Spinal cord (tissue), 10 donors: ENCODE results near the gene MED10. TPM values are rescaled to one million over a fixed set of nuclear protein-coding genes. Genes with fewer than 3 reads are reported as not detected.

ENCODE experiments used
- DNase-seq, 6 donors: peaks; one replicate each; pipeline versions ENCODE4 v3.0.0 to v3.0.0-alpha.2; 2013 to 2015; ENCODE audit warnings: low spot score in 6 of 6, low read depth in 4 of 6
- H3K27ac ChIP-seq: one replicate; pipeline ENCODE4 v1.5.1; 2013; ENCODE audit warnings: low read depth, low read length, control low read depth
- H3K27me3 ChIP-seq: one replicate; pipeline ENCODE4 v1.6.1; 2013; ENCODE audit warnings: low read length; ENCODE audit not compliant: control insufficient read depth, insufficient read depth
- H3K36me3 ChIP-seq: one replicate; pipeline ENCODE4 v1.6.1; 2013; ENCODE audit warnings: low read length; ENCODE audit not compliant: control insufficient read depth, insufficient read depth
- H3K4me1 ChIP-seq: one replicate; pipeline ENCODE4 v1.6.1; 2013; ENCODE audit warnings: low read length; ENCODE audit not compliant: control insufficient read depth, insufficient read depth
- H3K4me3 ChIP-seq: one replicate; pipeline ENCODE4 v1.5.1; 2013; ENCODE audit warnings: low read depth, low read length, control low read depth
- H3K9me3 ChIP-seq: one replicate; pipeline ENCODE4 v1.6.1; 2013; ENCODE audit warnings: low read length; ENCODE audit not compliant: control insufficient read depth, insufficient read depth
- WGBS: methylation state at CpG from one replicate; pipeline ENCODE4 v1.1.5; 2013; ENCODE audit warnings: missing lambda C conversion rate; ENCODE audit not compliant: insufficient coverage; 5-methylcytosine and 5-hydroxymethylcytosine counted together
- long read RNA-seq, 4 donors: transcript quantifications; one replicate each; lab custom pipeline, GENCODE V29; 2026
- polyA plus RNA-seq, 2 donors: library from polyadenylated mRNA; unstranded; fragments of 120-200 nt; gene quantifications; one replicate each; pipeline ENCODE4 v1.2.1, GENCODE V29; 2013; ENCODE audit not compliant: insufficient read length in 2 of 2
- total RNA-seq, 2 donors: library from RNA; depleted of rRNA in 1 of 2; stranded (reverse); fragments of 120-200 nt in 1 of 2; fragments of >200 nt in 1 of 2; gene quantifications; one replicate each; pipeline versions ENCODE4 v1.2.3 to v1.2.4, GENCODE V29; 2013 to 2014
- donor health status: healthy.

The MED10 gene, protein sequence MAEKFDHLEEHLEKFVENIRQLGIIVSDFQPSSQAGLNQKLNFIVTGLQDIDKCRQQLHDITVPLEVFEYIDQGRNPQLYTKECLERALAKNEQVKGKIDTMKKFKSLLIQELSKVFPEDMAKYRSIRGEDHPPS
- total RNA-seq (10 to 100 TPM; 10.8 to 17.5 TPM), polyA plus RNA-seq (10 to 100 TPM; 54.5 to 58.8 TPM)
- long read RNA-seq, donor 1, transcript MED10-203 (2 exons, 648 nt), result minor isoform, 8 of 76 reads
- long read RNA-seq, donor 1, transcript MED10-201 (4 exons, 1,141 nt), result major isoform, 51 of 76 reads
- long read RNA-seq, donor 1, partial matches to known transcripts, result 16 of 76 reads
- long read RNA-seq, donor 1, other reads (novel, unspliced or antisense), result 0 of 76 reads
- long read RNA-seq, donor 2, transcript MED10-201 (4 exons, 1,141 nt), result major isoform, 20 of 22 reads
- long read RNA-seq, donor 2, partial matches to known transcripts, result 0 of 22 reads
- long read RNA-seq, donor 2, other reads (novel, unspliced or antisense), result 0 of 22 reads
- long read RNA-seq, donor 3, transcript MED10-201 (4 exons, 1,141 nt), result major isoform, 21 of 31 reads
- long read RNA-seq, donor 3, partial matches to known transcripts, result 7 of 31 reads
- long read RNA-seq, donor 3, other reads (novel, unspliced or antisense), result 0 of 31 reads
- long read RNA-seq, donor 4, transcript MED10-203 (2 exons, 648 nt), result minor isoform, 7 of 65 reads
- long read RNA-seq, donor 4, transcript MED10-201 (4 exons, 1,141 nt), result major isoform, 55 of 65 reads
- long read RNA-seq, donor 4, partial matches to known transcripts, result 0 of 65 reads
- long read RNA-seq, donor 4, other reads (novel, unspliced or antisense), result 0 of 65 reads

DNA sequence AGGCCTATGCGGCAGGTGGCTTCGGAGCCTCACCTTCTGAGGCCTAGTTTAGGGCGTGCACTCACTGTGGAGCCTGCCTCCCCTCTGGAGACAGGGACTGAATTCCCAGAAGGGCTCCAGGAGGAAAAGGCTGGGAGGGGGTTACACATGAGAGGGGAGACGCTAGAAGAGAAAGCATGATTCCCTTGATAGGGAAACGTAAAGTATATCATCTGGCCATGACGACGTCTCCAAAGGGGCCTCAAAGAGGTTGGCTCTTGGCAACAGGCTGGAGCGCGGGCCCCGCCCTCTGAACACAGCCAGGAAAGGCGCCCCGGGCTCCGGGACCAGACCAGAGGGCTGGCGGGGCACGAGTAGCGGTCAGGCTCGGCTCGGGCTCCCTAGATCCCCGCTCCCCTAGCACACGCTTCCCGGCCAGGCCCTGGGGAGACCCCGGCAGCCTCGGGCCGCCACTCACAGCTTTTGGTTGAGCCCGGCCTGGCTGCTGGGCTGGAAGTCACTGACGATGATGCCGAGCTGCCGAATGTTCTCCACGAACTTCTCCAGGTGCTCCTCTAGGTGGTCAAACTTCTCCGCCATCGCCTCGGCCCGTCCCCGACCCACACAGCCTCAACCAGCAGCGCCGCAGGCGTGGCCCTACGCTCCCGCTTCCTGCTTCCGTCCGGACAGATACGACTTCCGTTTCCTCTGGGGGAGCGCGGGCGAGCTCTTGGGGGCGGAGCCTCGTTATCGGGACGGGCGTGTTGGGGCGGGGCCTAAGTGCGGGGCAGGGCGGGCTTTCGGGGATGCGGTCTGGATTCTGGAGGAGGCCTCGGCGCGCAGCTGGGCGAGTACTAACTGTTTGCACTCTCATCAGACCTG, at the start of gene MED10:
MED10 (minus strand) TSS at position 643 of the 861 bp plus-strand sequence; CDS start at position 579, 64 bp downstream.
- H3K9me3 ChIP-seq, result no peaks in the 10 kb centered on the region
- H3K4me1 ChIP-seq, result peaks cover 14% of the 10 kb centered on the region
- H3K36me3 ChIP-seq, result peaks cover 8% of the 10 kb centered on the region
- H3K27me3 ChIP-seq, result no peaks in the 10 kb centered on the region
- H3K4me3 ChIP-seq, result peak within 1 kb of the TSS; percentile 95
- WGBS, result under 1% methylated on average over 59 of the region's 60 CpGs
- peak; percentile 61 to 97 (median 84) for DNase-seq
- H3K27ac ChIP-seq, result peak within 1 kb of the TSS; percentile 64

DNA sequence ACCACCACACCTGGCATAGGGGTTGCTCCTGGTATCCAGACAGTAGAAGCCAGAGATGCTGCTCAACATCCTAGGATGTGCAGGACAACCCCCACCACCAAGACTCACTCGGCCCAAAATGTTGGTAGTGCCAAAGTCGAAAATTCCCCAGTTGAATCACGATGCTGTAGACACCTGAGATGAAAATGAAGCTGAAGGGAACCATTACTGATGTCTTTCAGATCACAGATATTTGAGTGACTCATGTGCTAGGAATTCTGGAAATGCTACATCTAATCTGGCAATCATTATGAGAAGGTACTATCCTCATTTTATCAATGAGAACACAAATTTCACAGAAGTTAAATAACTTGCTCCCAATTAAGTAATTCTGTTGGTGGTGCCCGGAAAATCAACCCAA, 49.3 kb upstream of the MED10 start:
- no peak for DNase-seq
- no peaks in the 10 kb centered on the region for H3K9me3 ChIP-seq
- H3K4me3 ChIP-seq, result no peak overlapping the region
- no peaks in the 10 kb centered on the region for H3K4me1 ChIP-seq
- H3K27me3 ChIP-seq, result no peaks in the 10 kb centered on the region
- whole genome bisulfite sequencing, result 94% methylated on average over 4 of the region's 4 CpGs
- no peak overlapping the region for H3K27ac ChIP-seq
- no peaks in the 10 kb centered on the region for H3K36me3 ChIP-seq

DNA sequence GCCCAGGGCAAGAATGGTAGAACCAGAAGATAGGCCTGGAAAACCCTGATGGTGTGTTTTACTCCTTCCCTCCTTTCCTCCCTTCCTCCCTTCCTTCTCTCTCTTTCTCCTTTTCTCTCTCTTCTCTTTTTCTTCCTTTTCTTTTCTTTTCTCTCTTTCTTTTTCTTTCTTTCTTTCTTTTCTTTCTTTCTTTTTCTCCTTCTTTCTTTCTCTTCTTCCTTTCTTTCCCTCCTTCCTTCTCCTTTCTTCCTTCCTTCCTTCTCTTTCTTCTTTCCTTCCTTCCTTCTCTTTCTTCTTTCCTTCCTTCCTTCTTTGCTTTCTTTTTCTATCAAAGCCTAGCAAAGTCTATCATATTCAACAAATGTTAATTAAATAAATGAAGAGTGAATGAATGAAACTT, 46.4 kb upstream of the MED10 start:
- no peaks in the 10 kb centered on the region for H3K27me3 ChIP-seq
- no peak for DNase-seq
- no peaks in the 10 kb centered on the region for H3K36me3 ChIP-seq
- H3K4me3 ChIP-seq, result no peak overlapping the region
- H3K9me3 ChIP-seq, result no peaks in the 10 kb centered on the region
- no peak overlapping the region for H3K27ac ChIP-seq
- H3K4me1 ChIP-seq, result no peaks in the 10 kb centered on the region

DNA sequence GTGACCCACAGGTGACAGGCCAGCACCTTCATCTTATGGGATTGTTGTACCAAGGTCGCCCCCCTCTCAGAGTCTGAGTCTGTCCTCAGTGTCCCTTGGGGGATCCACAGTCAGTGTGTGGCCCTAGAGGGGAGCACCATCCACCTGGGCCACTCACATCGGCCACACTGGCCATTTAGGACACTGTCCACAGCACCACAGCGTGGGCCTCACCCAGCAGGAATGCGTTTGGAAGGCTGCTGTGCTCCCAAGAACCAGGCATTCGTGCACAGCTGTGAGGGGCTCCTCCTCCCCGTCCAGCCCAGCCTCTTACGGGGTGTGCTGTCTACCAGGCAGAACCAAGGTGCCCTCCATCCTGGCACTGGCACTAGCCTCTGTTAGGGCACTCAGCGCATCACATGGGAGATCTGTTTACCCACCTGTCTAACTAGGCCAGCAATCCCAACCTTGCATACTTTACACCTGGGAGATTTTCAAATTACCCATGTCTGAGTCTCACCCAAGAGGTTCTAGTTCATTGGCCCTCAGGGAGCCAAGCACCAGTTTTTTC, 45.8 kb upstream of the MED10 start:
- no peak for DNase-seq
- Histone ChIP-seq H3K9me3 (no peaks in the 10 kb centered on the region), H3K4me1 (no peaks in the 10 kb centered on the region), H3K27ac (no peak overlapping the region), H3K36me3 (no peaks in the 10 kb centered on the region), H3K4me3 (no peak overlapping the region), H3K27me3 (no peaks in the 10 kb centered on the region)
- 87% methylated on average over 8 of the region's 8 CpGs for WGBS

DNA sequence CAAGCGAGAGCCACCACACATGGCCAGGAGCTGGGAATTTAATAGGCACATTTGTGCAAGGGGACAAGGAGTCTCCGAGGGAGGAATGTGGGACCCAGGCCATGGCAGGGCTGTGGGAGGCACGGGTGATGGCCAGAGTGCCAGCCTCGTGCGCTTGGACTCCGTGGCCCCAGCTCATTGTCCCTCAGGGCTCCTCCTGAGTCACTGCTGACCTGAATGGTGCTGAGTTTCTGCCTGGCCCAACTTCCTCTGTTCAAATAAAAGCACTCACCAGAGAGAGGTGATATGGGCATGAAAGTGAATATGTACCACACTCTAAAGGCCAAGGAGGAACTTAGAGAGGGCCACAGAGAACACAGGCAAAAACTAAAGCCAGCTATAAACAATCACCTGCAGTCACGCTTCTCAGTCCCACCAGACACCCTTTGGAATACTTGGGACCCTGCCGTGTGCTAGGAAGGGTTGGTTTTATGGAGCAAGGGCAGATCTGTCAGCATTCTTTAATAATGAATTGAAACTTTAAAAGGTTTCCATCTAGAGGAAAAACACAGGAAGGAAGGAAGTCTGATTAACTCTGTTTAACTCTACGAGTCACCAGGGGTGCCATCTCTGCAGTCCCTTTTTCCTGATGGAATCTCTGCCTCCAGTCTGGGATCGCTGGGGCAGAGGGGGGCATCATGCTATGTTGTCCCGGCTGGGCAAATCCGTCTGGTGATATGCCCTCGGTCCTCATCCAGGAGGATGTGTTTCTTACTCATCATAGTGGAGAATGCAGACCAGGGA, 45.2 kb upstream of the MED10 start:
- H3K4me1 ChIP-seq, result no peaks in the 10 kb centered on the region
- H3K36me3 ChIP-seq, result no peaks in the 10 kb centered on the region
- H3K9me3 ChIP-seq, result no peaks in the 10 kb centered on the region
- DNase-seq, result no peak
- H3K27ac ChIP-seq, result no peak overlapping the region
- H3K4me3 ChIP-seq, result no peak overlapping the region
- 84% methylated on average over 11 of the region's 13 CpGs for WGBS
- H3K27me3 ChIP-seq, result no peaks in the 10 kb centered on the region

- DNase-seq, result peak in 1 of 6 donors; percentile 39
- WGBS, result no CpG with 5 or more reads among the region's 8 CpGs
- Histone ChIP-seq H3K27ac (no peak overlapping the region), H3K27me3 (no peaks in the 10 kb centered on the region), H3K4me3 (no peak overlapping the region), H3K4me1 (no peaks in the 10 kb centered on the region), H3K36me3 (no peaks in the 10 kb centered on the region), H3K9me3 (no peaks in the 10 kb centered on the region)
These were observed 41.0 kb upstream of the MED10 start for GRCh38 chr5:6419340-6419852.

GRCh38 chr5:6418679-6419276, 40.4 kb upstream of the MED10 start:
- DNase-seq, result no peak
- Histone ChIP-seq H3K4me1 (no peaks in the 10 kb centered on the region), H3K27ac (no peak overlapping the region), H3K9me3 (no peaks in the 10 kb centered on the region), H3K36me3 (no peaks in the 10 kb centered on the region), H3K27me3 (no peaks in the 10 kb centered on the region), H3K4me3 (no peak overlapping the region)
- 88% methylated on average over 1 of the region's 3 CpGs for WGBS

- DNase-seq, result no peak
- H3K36me3 ChIP-seq, result no peaks in the 10 kb centered on the region
- no peaks in the 10 kb centered on the region for H3K27me3 ChIP-seq
- WGBS, result 94% methylated on average over 9 of the region's 10 CpGs
- H3K27ac ChIP-seq, result no peak overlapping the region
- H3K4me3 ChIP-seq, result no peak overlapping the region
- H3K4me1 ChIP-seq, result no peaks in the 10 kb centered on the region
- H3K9me3 ChIP-seq, result no peaks in the 10 kb centered on the region
These were observed 39.3 kb upstream of the MED10 start for GRCh38 chr5:6417657-6418056.
